HG03139 (cell line): ENCODE measurements around the gene DAB1.
"Not testable (repeated sequence)": the region's sequence is repeated elsewhere in the genome, so short reads cannot be mapped to it uniquely, and the experiment has no call there.

ENCODE experiments used
- ATAC-seq: cut with Tn5 transposase; IDR thresholded peaks from one replicate; pipeline ENCODE4 v1.9.1; 2021; ENCODE audit not compliant: unreplicated experiment

Gene DAB1

DNA sequence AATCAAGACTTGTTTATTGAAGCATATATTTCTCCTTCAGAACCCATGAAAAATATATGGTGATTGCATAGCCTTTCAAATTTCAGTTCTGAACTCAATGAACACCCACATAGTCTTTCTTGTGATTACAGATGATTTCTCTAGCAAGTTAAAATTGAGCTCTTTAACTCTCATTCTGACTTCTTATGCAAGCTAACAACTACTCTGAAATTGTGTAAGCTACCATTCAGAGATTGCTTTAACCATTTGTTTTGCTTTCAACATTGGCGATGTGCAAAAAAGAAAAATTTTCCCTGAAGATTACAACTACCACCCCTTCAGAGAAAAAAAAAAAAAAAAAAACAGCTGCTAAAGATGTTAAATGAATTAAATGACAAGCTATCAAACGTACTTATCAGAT is 193.9 kb downstream of the DAB1 start:
- no peak for ATAC-seq

DNA sequence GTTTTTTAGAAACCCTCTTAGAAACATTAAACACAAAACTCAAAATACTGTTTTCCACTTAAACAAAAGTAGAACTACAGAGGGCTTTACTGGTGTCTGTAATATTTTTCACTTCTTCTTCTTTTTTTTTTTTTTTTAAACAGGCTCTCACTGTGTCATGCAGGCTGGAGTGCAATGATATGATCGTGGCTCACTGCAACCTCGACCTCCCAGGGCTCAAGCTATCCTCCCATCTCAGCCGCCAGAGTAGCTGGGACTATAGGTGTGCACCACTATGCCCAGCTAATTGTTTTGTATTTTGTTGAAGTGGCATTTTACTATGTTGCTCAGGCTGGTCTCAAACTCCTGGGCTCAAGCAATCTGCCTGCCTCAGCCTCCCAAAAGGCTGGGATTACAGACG is 194.8 kb downstream of the DAB1 start:
- ATAC-seq: no peak

DNA sequence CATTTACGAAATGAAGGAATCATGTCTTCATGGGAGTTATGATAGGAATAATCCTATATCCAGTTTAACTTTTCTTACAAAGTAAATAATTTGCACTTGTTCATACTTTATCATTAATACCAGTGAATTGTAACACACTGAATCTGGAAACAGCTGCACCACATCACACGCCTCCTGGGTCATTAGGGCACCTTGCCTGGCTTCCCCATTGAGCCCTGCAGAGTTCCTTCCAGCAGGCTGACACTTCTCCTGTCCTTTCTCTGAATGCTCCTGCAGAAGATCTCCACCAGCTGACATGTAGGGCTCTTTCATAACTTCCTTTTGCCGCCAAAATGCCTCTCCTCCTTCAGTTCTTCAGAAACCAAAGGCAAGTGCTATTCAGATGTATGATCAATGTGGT is 201.1 kb downstream of the DAB1 start:
- ATAC-seq: no peak

DNA sequence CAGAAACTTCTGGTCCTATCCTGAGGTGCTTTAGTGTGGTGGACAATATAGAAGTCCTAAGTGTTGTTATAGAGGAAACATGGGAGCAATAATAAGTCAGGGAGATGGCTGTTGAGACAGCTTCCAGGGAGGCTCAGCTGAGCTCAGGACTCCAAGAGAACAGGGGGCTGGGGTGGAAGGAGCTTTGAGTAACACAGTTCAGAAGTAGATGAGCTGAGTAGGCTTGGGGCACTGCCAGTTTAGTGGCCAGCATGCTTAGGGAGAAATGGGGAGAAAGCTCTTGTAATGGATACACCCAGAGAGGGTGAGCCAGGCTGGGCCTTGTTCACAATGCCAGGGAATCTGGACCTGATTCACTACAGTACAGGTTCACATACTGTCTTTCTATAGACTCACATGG is 201.6 kb downstream of the DAB1 start:
- ATAC-seq: no peak

DNA sequence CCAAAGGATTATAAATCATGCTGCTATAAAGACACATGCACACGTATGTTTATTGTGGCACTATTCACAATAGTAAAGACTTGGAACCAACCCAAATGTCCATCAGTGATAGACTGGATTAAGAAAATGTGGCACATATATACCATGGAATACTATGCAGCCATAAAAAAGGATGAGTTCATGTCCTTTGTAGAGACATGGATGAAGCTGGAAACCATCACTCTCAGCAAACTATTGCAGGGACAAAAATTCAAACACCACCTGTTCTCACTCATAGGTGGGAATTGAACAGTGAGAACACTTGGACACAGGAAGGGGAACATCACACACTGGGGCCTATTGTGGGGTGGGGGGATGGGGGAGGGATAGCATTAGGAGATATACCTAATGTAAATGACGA is 203.0 kb downstream of the DAB1 start:
- ATAC-seq: not testable (repeated sequence)

DNA sequence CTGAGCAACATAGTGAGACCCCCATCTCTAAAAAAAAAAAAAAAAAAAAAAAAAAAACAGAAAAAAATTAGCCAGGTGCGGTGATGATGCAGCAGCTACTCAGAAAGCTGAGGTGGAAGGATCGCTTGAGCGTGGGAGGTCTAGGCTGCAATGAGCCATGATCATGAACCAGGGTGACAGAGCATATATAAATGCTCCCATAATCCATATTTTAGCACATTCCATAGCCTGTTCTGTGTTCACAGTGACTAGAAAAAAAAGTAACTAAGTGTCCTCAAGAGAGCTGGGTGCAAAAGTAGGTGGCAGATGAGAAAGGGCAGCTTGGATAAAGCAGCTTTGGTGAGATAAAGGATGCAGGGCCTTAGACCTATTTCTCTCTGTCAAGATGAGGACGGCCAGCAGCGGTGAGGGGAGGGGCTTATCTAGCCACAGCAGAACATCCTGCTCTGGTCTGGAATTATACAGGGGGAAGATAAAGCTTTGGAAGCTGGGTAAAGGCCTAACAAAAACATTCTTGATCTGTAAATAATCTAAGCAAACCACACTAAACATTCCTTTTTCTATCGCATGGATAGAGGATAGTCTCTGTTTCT is 205.3 kb downstream of the DAB1 start:
- ATAC-seq: no peak

DNA sequence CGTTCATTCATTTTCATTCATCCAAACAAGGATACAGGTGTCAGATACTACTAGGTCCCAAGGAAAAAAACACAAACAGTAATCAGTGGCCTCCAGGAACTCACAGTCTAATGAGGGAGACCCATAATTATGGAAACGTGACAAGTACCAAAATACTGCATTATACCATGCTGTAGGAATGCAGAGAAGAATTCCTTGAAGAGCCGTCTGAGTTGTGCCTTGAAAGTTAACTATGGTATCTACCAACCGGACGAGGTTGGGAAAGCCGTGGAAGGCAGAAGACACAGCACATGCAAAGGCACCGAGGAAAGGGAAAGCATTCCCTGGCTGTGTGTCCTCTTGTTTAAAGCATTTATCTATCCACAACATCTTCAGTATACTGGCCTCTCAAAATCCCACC is 206.0 kb downstream of the DAB1 start:
- no peak for ATAC-seq

DNA sequence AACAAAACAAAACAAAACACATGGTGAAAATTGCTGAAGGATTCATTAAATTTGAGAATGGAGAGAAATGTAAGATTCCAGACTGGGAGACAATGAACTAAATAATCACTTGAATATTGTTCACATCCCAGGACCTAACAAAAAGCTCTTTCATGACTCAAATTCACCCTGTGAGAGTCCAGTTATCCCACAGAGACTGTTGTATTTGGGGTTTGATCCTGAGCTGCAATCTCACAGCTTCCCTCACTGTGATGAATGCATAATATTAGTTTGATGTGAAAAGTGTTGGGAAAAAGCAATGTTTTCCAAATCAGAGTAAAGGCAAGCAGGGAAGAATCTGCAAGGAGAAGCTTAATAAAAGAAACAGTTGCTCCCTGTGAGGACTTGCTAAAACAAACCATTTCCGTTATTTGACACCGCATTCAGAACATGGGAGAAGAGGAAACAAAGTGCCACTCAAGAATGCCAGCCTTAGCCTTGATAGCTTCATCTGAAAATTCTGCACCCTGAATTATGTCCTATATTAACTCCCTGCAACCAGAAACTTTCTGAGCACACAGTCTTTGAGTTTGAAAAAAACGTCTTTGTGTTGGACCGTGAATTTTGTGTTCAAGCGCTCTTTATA is 208.8 kb downstream of the DAB1 start:
- ATAC-seq: no peak

DNA sequence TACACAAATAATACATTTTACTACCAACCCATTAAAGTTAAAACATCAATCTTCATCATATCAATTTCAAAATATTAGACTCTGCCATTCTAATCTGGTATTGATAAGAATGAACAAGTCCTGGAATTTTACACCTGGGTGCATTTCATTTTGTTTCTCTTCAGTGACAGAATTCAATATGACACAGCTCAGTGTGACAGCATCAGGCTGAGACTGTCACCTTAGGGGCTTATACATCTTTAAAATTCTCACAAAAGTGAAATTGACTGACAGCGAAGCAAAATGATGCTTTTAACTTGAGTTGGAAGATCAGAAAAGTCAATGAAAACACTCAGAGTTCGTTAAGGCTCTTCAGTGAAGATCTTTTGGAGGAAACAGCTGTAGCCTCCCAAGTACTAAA is 213.0 kb downstream of the DAB1 start:
- no peak for ATAC-seq

DNA sequence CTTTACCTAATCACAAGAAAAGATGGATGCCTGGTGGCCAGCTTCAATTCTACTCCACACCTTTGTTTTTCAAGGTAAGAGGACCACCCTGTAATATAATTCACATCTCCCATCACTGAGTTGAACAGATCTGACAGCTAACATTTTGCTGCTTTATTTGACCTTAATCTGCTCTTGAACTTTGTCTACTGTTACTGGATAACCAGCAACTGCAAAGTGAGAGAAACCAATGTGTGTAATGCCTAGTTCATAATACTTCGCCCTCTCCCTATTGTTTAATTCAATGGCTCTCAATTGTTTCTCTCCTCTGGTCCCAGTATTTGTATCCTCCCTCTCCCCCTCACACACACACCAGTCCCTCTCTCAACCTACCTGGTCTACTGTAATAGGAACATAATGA is 214.4 kb downstream of the DAB1 start:
- no peak for ATAC-seq

DNA sequence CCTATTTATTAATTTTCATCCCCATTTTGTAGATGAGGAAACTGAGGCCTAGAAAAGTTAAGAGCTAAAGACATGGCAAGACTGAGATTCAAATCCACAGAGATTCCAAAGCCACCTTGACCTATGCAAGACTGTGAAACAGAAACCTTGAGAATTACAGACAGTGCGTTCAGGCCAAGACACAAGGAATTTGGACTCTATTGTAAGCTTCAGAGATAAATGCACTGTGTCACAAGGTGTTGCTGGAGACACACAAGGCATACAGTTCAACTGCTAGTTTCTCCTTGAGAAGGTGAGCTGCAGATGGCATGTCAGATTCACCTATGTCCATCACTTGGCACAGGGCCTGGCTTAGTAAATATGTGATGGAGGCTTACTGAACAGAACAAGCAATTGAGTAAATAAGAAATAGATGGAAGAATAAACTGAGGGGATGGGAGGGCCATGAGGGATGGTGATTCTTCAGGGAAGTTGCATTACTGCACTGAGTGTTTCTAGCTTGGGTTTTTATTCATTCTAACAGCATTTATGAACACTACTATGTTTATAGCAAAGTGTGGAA is 215.0 kb downstream of the DAB1 start:
- no peak for ATAC-seq

DNA sequence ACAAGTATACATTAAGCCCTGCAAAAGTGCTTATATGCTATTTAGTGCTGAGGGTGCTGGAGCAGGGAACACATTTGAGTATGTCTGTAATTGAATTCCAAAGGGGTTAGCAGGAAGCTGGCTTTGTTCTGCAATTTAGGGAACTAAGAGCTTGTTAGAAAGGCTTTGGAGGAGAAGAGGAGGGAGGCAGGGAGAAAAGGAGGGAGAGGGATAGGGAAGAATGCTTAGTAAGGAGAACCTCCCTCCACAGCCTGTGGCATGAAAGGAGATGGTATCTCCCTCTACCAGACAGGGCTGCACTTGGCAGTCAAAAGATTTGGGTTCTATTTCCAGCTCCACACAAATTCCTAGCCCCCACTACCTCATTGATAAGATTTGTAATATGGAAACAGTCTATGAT is 217.8 kb downstream of the DAB1 start:
- ATAC-seq: no peak

DNA sequence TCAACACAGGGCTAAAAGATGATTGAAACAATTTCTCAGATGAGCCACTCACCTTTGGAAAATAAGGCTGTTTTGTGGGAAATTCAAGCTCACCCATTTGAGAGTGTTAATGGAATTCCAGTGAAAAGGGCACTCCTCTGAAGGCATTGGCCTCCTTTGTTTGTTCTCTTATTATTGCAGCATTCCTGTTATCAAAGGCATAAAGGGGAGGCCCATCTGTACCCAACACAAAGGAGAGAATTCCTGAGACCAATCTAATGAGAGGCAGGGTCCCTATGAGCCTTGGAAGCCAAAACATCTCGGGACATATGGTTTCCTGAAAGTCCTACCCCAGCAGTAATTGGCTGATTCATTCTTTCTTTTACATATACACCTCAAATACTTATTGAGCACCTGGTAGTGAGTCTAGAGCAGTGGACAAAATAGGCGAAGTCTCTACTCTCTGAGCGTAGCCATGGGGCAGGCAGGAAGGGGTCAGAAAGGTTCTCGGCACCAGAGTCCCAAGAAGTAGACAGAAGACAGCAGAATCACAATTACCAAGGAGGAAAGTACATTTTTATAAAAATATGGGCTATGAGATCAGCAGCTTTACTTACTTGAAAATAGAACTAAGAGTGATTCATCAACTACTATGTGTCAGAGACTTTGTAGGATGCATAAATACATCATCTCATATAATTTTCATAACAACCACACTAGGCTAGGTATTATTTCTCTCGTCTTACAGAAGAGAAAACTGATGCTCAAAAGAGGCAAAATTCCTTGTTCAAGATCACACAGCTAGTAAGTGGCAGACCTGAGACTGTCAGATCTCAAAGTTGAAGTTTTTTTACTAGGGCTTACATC is 218.7 kb downstream of the DAB1 start:
- ATAC-seq: no peak

DNA sequence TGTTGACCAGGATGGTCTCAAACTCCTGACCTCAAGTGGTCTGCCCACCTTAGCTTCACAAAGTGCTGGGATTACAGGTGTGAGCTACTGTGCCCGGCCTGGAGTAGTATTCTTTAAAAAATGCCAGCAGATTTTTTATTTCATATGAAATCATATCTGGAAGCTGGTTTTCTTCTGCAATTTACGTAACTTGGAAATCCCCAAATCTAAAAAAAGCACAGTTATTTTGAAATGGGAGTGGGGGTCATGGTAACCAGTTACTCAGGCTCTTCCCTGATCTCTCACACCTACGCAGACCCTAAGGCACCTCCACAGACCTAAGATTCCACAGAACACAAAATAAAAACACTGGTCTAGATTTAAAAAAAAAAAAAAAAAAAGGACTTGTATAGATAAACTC is 219.8 kb downstream of the DAB1 start:
- no peak for ATAC-seq

DNA sequence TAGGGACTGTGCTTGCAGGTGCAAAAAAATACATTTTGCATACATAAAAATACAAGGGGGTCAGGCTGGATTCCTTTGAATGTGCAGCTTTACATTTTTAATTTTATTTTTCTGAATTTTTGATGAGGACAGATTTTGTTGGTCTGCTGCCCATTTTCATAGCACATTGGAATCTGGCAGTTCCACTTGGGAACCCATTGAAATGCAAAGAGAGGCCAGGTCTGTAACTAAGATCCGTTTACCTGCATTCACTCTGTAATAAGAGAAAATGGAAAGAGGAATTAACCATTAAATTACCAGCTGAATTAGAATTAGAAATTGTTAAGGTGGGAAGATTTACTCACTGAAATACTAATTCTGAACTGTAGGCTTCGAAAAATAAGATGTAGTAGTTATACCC is 221.6 kb downstream of the DAB1 start:
- no peak for ATAC-seq

DNA sequence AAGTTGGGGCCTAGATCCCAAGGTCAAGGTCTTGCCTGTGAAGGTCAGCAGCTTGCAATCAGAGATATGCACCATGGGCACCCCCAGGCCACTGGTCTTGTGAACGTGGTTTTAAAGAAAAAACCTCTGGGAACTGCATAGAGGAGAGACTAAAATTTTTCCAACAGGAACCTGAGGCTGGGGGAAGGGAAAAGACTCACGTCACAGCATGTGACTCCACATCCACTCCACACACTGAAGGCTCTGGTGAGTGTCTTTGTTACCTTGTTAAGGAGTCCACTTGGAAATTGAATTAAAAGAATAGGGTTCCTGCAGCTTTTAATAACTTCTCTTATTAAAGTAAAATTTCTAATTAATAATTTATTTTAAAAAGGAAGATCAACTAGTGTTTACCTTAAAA is 224.9 kb downstream of the DAB1 start:
- no peak for ATAC-seq

DNA sequence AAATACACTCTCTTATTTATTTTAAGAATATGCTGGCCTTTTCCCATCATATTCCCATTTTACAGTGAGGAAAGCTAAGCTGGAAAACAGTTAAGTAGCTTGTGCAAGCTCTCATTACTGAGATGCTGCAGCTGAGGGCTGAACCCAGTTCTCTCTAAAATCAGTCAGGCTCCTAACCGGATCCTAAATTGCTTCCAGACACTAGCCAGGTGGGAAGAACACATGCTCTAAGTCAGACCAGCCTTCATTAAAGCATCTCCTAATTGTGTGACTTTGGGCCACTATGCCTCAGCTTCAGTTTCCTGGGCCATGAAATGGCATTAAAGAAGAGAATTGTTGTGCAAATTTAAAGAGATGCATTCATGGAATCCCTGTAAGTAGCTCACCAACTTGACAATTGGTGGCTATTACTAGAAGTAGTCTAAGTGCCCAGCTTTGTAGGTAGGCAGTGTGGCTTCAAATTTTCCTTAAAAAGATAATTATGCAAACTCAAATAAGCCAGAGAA is 228.4 kb downstream of the DAB1 start:
- ATAC-seq: no peak

DNA sequence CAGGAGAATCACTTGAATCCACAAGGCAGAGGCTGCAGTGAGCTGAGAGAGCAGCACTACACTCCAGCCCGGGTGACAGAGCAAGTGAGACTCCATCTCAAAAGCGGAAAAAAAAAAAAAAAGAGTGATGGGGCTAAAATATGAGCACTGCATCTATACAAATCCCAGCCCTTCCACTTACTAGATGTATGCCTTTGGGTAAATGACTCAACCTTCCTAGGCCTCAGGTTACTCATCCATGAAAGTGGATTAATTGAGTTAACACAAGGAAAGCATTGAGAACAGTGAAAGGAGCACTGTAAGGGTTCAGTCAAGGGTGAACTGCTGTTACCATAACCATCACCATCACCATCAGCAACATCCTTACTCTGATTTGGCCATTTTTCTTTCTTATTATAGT is 231.6 kb downstream of the DAB1 start:
- ATAC-seq: no peak

DNA sequence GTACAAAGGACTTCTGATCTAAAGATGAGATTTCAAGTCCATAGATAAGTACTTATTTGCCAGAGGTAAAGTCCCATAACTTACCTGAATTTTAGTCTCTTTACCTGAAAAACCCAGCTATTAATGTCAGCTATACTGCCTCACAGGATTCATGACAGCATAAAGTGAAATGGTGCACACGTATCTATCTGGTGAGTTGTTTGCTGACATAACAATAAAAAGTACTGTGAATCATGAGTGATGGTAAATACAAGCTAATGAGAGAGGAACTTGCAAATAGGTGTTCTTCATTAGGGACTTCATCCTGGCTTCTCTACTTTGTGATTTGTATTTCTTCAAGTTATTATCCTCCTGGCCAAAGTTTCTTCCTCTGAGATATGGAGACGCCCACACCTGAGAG is 233.0 kb downstream of the DAB1 start:
- no peak for ATAC-seq

DNA sequence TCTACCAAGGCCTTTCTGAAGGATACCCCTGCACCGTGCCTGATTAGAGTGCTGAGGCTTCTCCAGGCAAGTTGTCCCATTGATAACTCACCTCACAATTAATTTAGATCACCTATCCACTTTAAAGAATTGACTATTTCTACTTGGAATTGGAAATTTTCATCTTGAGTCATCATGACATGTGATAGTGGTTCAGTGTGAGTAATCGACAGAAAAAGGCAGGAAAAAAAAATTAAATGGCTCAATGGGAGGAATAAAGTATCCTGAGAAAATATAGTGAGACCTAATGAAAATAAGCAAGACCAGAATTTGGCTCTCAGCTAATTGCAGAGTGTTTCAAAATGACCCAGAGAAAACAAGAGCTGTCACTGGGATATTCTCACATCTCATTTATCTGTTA is 235.7 kb downstream of the DAB1 start:
- ATAC-seq: no peak

DNA sequence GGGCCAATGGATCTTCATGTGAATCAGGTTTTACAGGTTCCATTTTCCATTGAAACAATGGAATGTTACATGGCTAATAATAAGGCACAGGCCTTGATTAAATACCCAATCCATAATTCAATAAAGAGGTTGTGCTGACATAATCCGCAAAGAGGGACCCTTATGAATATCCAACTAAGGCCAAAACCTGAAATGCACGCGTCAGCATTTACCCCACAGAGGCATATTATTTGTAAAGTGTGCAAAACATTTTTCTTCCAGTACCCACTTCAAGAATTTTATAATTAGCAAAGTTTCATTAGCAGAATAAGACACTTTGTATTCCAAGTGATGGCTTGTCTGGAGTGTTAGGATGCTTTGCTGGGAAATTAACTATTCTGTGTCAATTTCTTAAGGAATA is 237.4 kb downstream of the DAB1 start:
- ATAC-seq: no peak

DNA sequence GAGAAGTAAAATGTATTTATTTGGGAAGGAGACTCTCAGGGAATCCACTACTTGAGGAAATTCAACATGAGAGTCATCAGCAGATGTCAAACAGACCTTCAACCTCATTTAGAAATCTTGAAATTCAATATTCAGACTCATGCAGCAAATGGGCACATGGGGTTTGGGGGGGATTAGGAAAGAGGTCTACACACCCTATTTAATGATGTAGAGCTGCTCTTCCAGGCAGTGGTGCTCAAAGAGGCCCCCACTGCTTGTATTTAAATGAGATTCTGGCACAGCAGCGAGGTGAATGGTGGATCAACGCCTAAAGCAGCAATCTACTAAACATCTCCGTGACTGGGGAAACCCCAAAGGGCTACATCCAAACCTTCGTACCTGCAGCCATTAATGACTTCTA is 244.9 kb downstream of the DAB1 start:
- ATAC-seq: no peak
